ENCODE data around the gene OSBPL6. TPM values are rescaled to one million over a fixed set of nuclear protein-coding genes. Genes with fewer than 3 reads are reported as not detected.

OSBPL6 gene
- total RNA-seq, 1 experiment from 2014 or later, result 11.6 TPM

GRCh38 chr2:178237488-178238153 is 43.3 kb downstream of the OSBPL6 start:
- Histone ChIP-seq H3K79me2 (ENCODE audit: insufficient read depth, low read length) (no peaks in the 10 kb centered on the region), H2AFZ (ENCODE audit: low read depth, low read length, poor library complexity, severe bottlenecking) (no peak overlapping the region), H3K4me2 (ENCODE audit: low read length) (no peak overlapping the region), H3K27me3 (ENCODE audit: insufficient read depth, low read length) (no peaks in the 10 kb centered on the region), H3K9me2 (ENCODE audit: insufficient read depth) (no peaks in the 10 kb centered on the region), H3K4me3 (replicated peaks in 1 of 2; ENCODE audit: low read depth in 1 of 2, low read length in 2 of 2) (no peak overlapping the region), H3K9me3 (ENCODE audit: control insufficient read depth in 1 of 2, insufficient read depth in 1 of 2, low read depth in 1 of 2, low read length in 2 of 2) (no peaks in the 10 kb centered on the region), H4K20me1 (ENCODE audit: insufficient read depth) (no peaks in the 10 kb centered on the region), H3K36me3 (ENCODE audit: control insufficient read depth in 1 of 2, insufficient read depth in 2 of 2, low read length in 2 of 2) (no peaks in the 10 kb centered on the region), H3K4me1 (ENCODE audit: control insufficient read depth in 1 of 2, insufficient read depth in 2 of 2, low read length in 2 of 2) (peaks cover 5 to 10% of the 10 kb centered on the region in 2 experiments; a peak in 3 of 4 replicates), H3K27ac (ENCODE audit: low read depth, low read length) (no peak overlapping the region), H3K9ac (ENCODE audit: low read length) (no peak overlapping the region)
- ChIA-PET POLR2A (no interaction called here), CTCF (no interaction called here), RAD21 (ENCODE audit: low non-redundant PET in 1 of 2, low total read pairs in 2 of 2, uncharacterized antibody in 2 of 2, unreplicated experiment in 2 of 2) (no interaction called here)
- TF ChIP-seq EGR1 (IDR thresholded peaks at IDR 0.05; ENCODE audit: low read depth) (no peak), ZBTB33 (IDR thresholded peaks at IDR 0.05; ENCODE audit: extremely low read depth, insufficient replicate concordance, low read length) (no peak), CBX3 (IDR thresholded peaks at IDR 0.05; ENCODE audit: low read depth) (no peak), FOSL1 (IDR thresholded peaks at IDR 0.05; ENCODE audit: low read depth) (no peak), SP1 (IDR thresholded peaks at IDR 0.05; ENCODE audit: low read depth) (no peak), YY1 (IDR thresholded peaks at IDR 0.05; ENCODE audit: extremely low read depth, insufficient replicate concordance, low read depth, low read length) (no peak), ZNF274 (IDR thresholded peaks at IDR 0.05; ENCODE audit: low read depth, low read length) (no peak)
- BruUV-seq (replicated peaks), result no TSS peak
- intact Hi-C loops (cut with micrococcal nuclease), result no loop called here
- DNase-seq (ENCODE audit: low read depth, low spot score) (no peak), ATAC-seq (no peak)

GRCh38 chr2:178238154-178238521 is 43.8 kb downstream of the OSBPL6 start:
- Histone ChIP-seq H3K4me2 (ENCODE audit: low read length) (no peak overlapping the region), H3K27me3 (ENCODE audit: insufficient read depth, low read length) (no peaks in the 10 kb centered on the region), H3K4me1 (ENCODE audit: control insufficient read depth in 1 of 2, insufficient read depth in 2 of 2, low read length in 2 of 2) (peaks cover 5 to 10% of the 10 kb centered on the region in 2 experiments; a peak in 3 of 4 replicates), H3K4me3 (replicated peaks in 1 of 2; ENCODE audit: low read depth in 1 of 2, low read length in 2 of 2) (no peak overlapping the region), H4K20me1 (ENCODE audit: insufficient read depth) (no peaks in the 10 kb centered on the region), H3K79me2 (ENCODE audit: insufficient read depth, low read length) (no peaks in the 10 kb centered on the region), H2AFZ (ENCODE audit: low read depth, low read length, poor library complexity, severe bottlenecking) (no peak overlapping the region), H3K9ac (ENCODE audit: low read length) (no peak overlapping the region), H3K36me3 (ENCODE audit: control insufficient read depth in 1 of 2, insufficient read depth in 2 of 2, low read length in 2 of 2) (no peaks in the 10 kb centered on the region), H3K27ac (ENCODE audit: low read depth, low read length) (no peak overlapping the region), H3K9me2 (ENCODE audit: insufficient read depth) (no peaks in the 10 kb centered on the region), H3K9me3 (ENCODE audit: control insufficient read depth in 1 of 2, insufficient read depth in 1 of 2, low read depth in 1 of 2, low read length in 2 of 2) (no peaks in the 10 kb centered on the region)
- RAD21 ChIA-PET (ENCODE audit: low non-redundant PET in 1 of 2, low total read pairs in 2 of 2, uncharacterized antibody in 2 of 2, unreplicated experiment in 2 of 2), result no interaction called here
- intact Hi-C loops (cut with micrococcal nuclease), result no loop called here
- no TSS peak for BruUV-seq (replicated peaks)
- CTCF ChIA-PET, result no interaction called here
- ATAC-seq (no peak), DNase-seq (ENCODE audit: low read depth, low spot score) (no peak)
- POLR2A ChIA-PET, result no interaction called here
- no peak for TF ChIP-seq RAD21 (IDR thresholded peaks at IDR 0.05; ENCODE audit: low read depth)

All from HCT116 (cell line).